ENCODE results near the gene DNAH17.

The DNAH17 gene

GRCh38 chr17:78462148-78462547 lies 115.0 kb downstream of the DNAH17 start:
- peaks cover 53% of the 10 kb centered on the region for H3K27me3 ChIP-seq (replicated peaks; ENCODE audit: insufficient read depth, low read length)
- H3K79me2 ChIP-seq (ENCODE audit: low read length), result no peaks in the 10 kb centered on the region
- TF ChIP-seq EZH2phosphoT487 (IDR thresholded peaks at IDR 0.05; ENCODE audit: low read length), result no peak
- TF ChIP-seq CTCF (IDR thresholded peaks at IDR 0.05; ENCODE audit: low read length), result no peak
- no peak for TF ChIP-seq EZH2 (optimal IDR thresholded peaks at IDR 0.05; ENCODE audit: low read depth, low read length)
- H3K27ac ChIP-seq (ENCODE audit: low read length), result no peak overlapping the region
- H3K9me2 ChIP-seq (replicated peaks; ENCODE audit: insufficient read depth, low read length), result no peaks in the 10 kb centered on the region
- no peak overlapping the region for H3K9ac ChIP-seq (ENCODE audit: low read length)
- H3K4me2 ChIP-seq (ENCODE audit: low read depth, low read length), result no peak overlapping the region
- H3F3A ChIP-seq (ENCODE audit: insufficient read depth, low read length), result no peaks in the 10 kb centered on the region
- H3K4me1 ChIP-seq (ENCODE audit: low read length), result no peaks in the 10 kb centered on the region
- H3K4me3 ChIP-seq (ENCODE audit: low read length), result no peak overlapping the region
- DNase-seq, result no peak
- H3K36me3 ChIP-seq (replicated peaks; ENCODE audit: insufficient read depth, low read length), result no peaks in the 10 kb centered on the region
- no peaks in the 10 kb centered on the region for H3K9me3 ChIP-seq (replicated peaks; ENCODE audit: insufficient read depth, low read length)
- H2AFZ ChIP-seq (ENCODE audit: low read length), result no peak overlapping the region
- no peaks in the 10 kb centered on the region for H4K20me1 ChIP-seq (ENCODE audit: insufficient read depth, low read length)

- Histone ChIP-seq H3K4me2 (ENCODE audit: low read depth, low read length) (no peak overlapping the region), H3K9me3 (replicated peaks; ENCODE audit: insufficient read depth, low read length) (no peaks in the 10 kb centered on the region), H3K9ac (ENCODE audit: low read length) (no peak overlapping the region), H3K27me3 (replicated peaks; ENCODE audit: insufficient read depth, low read length) (peaks cover 53% of the 10 kb centered on the region), H3K4me1 (ENCODE audit: low read length) (no peaks in the 10 kb centered on the region), H2AFZ (ENCODE audit: low read length) (no peak overlapping the region), H3K9me2 (replicated peaks; ENCODE audit: insufficient read depth, low read length) (no peaks in the 10 kb centered on the region), H4K20me1 (ENCODE audit: insufficient read depth, low read length) (no peaks in the 10 kb centered on the region), H3K36me3 (replicated peaks; ENCODE audit: insufficient read depth, low read length) (no peaks in the 10 kb centered on the region), H3K27ac (ENCODE audit: low read length) (no peak overlapping the region), H3F3A (ENCODE audit: insufficient read depth, low read length) (no peaks in the 10 kb centered on the region), H3K4me3 (ENCODE audit: low read length) (no peak overlapping the region), H3K79me2 (ENCODE audit: low read length) (no peaks in the 10 kb centered on the region)
- no peak for DNase-seq
- TF ChIP-seq EZH2phosphoT487 (IDR thresholded peaks at IDR 0.05; ENCODE audit: low read length) (no peak), CTCF (IDR thresholded peaks at IDR 0.05; ENCODE audit: low read length) (no peak)
Measured at GRCh38 chr17:78461799-78462053, 115.5 kb downstream of the DNAH17 start.

- no peaks in the 10 kb centered on the region for H3K9me2 ChIP-seq (replicated peaks; ENCODE audit: insufficient read depth, low read length)
- no peaks in the 10 kb centered on the region for H3K79me2 ChIP-seq (ENCODE audit: low read length)
- no peaks in the 10 kb centered on the region for H4K20me1 ChIP-seq (ENCODE audit: insufficient read depth, low read length)
- no peak overlapping the region for H2AFZ ChIP-seq (ENCODE audit: low read length)
- no peaks in the 10 kb centered on the region for H3F3A ChIP-seq (ENCODE audit: insufficient read depth, low read length)
- no peaks in the 10 kb centered on the region for H3K4me1 ChIP-seq (ENCODE audit: low read length)
- H3K4me3 ChIP-seq (ENCODE audit: low read length), result no peak overlapping the region
- no peak overlapping the region for H3K4me2 ChIP-seq (ENCODE audit: low read depth, low read length)
- no peak for DNase-seq
- H3K36me3 ChIP-seq (replicated peaks; ENCODE audit: insufficient read depth, low read length), result no peaks in the 10 kb centered on the region
- H3K9ac ChIP-seq (ENCODE audit: low read length), result no peak overlapping the region
- no peaks in the 10 kb centered on the region for H3K9me3 ChIP-seq (replicated peaks; ENCODE audit: insufficient read depth, low read length)
- TF ChIP-seq EZH2phosphoT487 (IDR thresholded peaks at IDR 0.05; ENCODE audit: low read length), result no peak
- TF ChIP-seq EZH2 (optimal IDR thresholded peaks at IDR 0.05; ENCODE audit: low read depth, low read length), result no peak
- no peak for TF ChIP-seq CTCF (IDR thresholded peaks at IDR 0.05; ENCODE audit: low read length)
- H3K27ac ChIP-seq (ENCODE audit: low read length), result no peak overlapping the region
- H3K27me3 ChIP-seq (replicated peaks; ENCODE audit: insufficient read depth, low read length), result peaks cover 56% of the 10 kb centered on the region
Measured at GRCh38 chr17:78460951-78461798, 116.0 kb downstream of the DNAH17 start.

Data from MM.1S (cell line).